ENCODE results near the gene WDR77.

DNA sequence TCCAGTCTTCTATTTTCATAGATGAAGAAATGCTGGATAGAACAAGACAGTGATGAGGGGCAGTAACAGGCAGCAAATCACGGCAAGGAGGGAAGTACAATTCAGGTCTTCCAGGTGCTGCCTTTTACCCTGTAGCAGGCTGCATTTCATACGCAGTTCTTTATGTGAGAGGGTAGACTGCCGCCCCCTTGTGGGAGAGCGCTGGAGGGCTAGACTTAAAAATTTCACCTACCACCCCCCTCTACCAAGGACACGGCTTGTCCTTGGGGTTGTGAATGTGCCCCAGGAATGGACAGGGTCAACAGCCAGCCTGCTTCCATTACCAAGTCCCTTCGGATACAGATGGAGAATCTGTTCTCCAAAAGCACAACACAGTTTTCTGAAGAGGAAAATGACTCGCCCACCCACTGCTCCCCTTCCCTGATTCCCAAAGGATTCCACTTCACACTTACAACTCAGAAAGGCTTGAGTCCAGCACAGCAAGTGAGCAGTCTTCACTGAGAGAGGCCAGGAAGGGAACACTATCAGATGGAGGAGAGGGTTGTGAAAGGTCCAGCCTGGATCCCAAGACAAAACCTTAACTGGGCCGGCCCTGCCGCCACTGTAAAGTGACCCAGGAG lies 7.4 kb downstream of the WDR77 start:
- TF ChIP-seq, protein P1, sequence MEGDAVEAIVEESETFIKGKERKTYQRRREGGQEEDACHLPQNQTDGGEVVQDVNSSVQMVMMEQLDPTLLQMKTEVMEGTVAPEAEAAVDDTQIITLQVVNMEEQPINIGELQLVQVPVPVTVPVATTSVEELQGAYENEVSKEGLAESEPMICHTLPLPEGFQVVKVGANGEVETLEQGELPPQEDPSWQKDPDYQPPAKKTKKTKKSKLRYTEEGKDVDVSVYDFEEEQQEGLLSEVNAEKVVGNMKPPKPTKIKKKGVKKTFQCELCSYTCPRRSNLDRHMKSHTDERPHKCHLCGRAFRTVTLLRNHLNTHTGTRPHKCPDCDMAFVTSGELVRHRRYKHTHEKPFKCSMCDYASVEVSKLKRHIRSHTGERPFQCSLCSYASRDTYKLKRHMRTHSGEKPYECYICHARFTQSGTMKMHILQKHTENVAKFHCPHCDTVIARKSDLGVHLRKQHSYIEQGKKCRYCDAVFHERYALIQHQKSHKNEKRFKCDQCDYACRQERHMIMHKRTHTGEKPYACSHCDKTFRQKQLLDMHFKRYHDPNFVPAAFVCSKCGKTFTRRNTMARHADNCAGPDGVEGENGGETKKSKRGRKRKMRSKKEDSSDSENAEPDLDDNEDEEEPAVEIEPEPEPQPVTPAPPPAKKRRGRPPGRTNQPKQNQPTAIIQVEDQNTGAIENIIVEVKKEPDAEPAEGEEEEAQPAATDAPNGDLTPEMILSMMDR (IDR thresholded peaks at IDR 0.05): peak in 2 of 3 experiments; percentile 15 to 22
- no peak for TF ChIP-seq POLR2A (IDR thresholded peaks at IDR 0.05)

All from testis (tissue), 2 donors.